GM19397 (cell line): ENCODE measurements around the gene ICA1L.

Experiments used
- ATAC-seq: cut with Tn5 transposase; IDR thresholded peaks from one replicate; pipeline ENCODE4 v1.9.1; 2021; ENCODE audit warnings: mild to moderate bottlenecking, moderate library complexity; ENCODE audit not compliant: unreplicated experiment

ICA1L gene

GRCh38 chr2:202750763-202751427 is 120.7 kb downstream of the ICA1L start:
- no peak for ATAC-seq

GRCh38 chr2:202749477-202749876 is 122.1 kb downstream of the ICA1L start:
- no peak for ATAC-seq

GRCh38 chr2:202743613-202744012 is 128.0 kb downstream of the ICA1L start:
- no peak for ATAC-seq

GRCh38 chr2:202736826-202737225 is 134.7 kb downstream of the ICA1L start:
- ATAC-seq: no peak

- no peak for ATAC-seq
Measured at GRCh38 chr2:202726070-202726469, 145.5 kb downstream of the ICA1L start.

- no peak for ATAC-seq
Measured at GRCh38 chr2:202723746-202724145, 147.8 kb downstream of the ICA1L start.
